NCI-H524 (cell line): ENCODE data around the gene TMEM200A.

Experiments
- DNase-seq, 2 experiments: peaks; one replicate each; lab custom pipeline; 2025; lab: John Stamatoyannopoulos, UW

Gene TMEM200A

DNA sequence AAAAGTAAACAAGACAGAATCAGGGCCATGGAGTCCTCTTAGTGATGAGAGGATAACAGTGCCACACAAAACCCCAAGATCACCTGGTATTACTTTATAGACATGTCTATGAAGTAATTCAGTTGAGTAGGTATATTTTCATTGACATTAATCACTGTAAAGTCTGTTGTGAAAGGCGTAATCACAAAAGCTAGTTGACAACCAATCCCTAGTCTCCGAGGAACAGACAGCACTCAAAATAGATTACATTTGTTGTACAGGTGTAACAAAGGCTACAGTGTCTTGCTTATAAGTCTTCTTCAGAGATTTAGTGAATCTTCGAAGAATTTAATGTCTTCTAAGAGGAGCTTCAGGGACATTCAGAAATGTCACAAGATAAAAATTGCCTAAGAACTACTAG, 120.1 kb downstream of the TMEM200A start:
- no peak for DNase-seq

DNA sequence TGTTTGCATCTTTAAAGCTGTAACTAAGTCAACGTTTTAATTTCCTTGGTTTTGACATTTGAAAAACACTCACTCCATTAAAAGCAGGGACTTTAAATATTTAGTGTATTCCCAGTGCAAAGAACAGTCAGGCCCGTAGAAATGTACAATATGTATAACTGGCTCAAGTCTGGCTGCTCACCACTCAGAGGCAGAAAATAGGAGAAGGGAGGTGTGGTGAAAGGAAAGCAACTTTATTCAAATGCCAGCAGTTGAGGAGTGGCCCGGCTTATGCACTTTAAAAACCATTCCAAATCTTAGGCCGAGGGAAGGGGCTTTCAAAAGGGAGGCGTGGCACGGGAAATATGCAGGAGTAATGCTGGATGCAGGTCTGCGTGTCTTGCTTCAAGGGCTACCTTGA, 120.6 kb downstream of the TMEM200A start:
- DNase-seq: no peak

DNA sequence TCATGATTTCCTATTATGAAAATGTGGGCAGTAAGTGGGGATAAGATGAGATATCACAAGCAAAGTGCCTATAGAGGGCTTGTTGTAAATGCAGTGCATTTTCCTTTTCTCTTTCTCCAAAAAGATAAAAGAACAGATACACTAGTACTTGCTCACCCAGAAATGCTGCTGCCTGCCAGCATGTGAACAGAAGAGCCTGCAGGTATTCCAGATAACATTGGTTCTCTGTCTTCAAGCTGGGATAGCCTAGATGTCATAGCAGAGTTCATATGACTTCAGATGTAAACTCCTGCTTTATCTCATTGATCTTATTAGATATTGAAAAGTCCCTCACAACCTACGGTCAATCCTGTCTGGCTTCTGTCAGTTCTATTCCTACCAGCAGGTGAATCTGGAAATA, 123.7 kb downstream of the TMEM200A start:
- DNase-seq: no peak
